AG09319 (cell line): ENCODE data around the gene RPA4.

Experiments used
- DNase-seq: peaks from one replicate; pipeline ENCODE4 v3.0.0-alpha.2; 2010; ENCODE audit warnings: low read depth; ENCODE audit errors: extremely low read depth
- TF ChIP-seq, protein P1 (sequence below): IDR thresholded peaks from 2 replicates; pipeline ENCODE4 v1.5.1; 2011; ENCODE audit warnings: low read depth, mild to moderate bottlenecking, inconsistent platforms, low read length, moderate library complexity

RPA4 gene

DNA sequence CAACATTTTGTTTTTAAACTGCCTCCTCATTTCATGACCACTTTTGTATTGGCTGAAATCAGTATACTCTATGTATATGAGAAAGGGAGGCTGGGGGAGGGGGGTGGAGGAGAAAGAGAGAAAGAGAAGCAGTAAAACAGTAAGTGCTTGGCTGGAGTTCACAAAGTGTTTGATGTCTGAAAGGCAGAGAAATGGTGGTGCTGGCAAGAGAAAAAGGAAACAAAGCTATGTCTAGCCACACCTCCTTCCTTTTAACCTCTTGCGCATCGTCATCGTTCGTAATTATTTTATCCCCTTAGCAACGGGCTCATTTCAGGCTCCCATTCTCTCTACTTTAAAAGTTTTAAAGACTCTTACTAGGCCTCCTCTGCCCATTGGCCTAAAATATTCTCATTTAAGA lies 25.6 kb downstream of the RPA4 start:
- TF ChIP-seq, protein P1, sequence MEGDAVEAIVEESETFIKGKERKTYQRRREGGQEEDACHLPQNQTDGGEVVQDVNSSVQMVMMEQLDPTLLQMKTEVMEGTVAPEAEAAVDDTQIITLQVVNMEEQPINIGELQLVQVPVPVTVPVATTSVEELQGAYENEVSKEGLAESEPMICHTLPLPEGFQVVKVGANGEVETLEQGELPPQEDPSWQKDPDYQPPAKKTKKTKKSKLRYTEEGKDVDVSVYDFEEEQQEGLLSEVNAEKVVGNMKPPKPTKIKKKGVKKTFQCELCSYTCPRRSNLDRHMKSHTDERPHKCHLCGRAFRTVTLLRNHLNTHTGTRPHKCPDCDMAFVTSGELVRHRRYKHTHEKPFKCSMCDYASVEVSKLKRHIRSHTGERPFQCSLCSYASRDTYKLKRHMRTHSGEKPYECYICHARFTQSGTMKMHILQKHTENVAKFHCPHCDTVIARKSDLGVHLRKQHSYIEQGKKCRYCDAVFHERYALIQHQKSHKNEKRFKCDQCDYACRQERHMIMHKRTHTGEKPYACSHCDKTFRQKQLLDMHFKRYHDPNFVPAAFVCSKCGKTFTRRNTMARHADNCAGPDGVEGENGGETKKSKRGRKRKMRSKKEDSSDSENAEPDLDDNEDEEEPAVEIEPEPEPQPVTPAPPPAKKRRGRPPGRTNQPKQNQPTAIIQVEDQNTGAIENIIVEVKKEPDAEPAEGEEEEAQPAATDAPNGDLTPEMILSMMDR = no peak
- no peak for DNase-seq

DNA sequence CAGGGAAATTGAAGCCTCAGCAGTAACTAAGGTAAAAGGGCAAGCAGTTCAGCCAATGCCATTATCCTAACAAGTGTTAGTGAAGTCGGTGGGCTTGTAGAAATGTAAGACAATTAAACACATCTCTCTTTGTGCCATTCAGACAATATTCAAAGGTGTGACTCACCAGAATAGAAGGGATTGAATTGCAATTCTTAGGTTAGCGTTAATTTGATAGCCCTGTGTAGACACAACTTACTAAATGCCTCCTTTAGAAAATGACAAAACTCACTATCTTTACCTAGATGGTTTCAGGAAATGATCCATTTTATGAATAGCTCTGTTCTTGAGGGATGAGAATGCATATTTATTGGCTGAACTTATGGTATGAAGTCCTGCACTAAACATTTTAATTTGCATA lies 35.2 kb downstream of the RPA4 start:
- TF ChIP-seq, protein P1 = no peak
- no peak for DNase-seq

DNA sequence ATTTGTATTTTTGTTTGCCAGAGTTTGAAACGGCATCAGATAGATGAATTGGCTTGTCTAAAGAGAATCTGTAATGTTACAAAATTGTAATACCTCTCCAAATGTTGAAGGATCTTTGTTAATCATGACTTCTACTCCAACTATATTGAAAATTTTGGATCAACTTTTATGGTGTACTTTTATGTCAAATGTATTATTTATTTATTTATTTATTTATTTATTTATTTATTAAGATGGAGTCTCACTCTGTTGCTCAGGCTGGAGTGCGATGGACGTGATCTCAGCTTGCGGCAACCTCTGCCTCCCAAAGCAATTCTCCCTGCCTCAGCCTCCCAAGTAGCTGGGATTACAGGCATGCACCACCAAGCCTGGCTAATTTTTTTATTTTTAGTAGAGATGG lies 36.0 kb downstream of the RPA4 start:
- TF ChIP-seq, protein P1 = no peak
- DNase-seq = no peak

DNA sequence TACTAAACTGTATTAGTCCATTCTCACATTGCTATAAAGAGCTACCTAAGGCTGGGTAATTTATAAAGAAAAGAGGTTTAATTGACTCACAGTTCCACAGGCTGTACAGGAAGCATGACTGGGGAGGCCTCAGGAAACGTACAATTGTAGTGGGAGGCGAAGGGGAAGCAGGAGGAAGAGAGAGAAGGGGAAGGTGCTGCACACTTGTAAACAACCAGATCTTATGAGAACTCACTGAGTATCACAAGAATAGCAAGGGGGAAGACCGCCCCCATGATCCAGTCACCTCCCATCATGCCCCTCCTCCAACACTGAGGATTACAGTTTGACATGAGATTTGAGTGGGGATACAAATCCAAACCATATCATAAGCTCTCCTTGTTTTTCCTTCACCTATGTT lies 40.9 kb downstream of the RPA4 start:
- TF ChIP-seq, protein P1 = no peak
- DNase-seq = no peak

DNA sequence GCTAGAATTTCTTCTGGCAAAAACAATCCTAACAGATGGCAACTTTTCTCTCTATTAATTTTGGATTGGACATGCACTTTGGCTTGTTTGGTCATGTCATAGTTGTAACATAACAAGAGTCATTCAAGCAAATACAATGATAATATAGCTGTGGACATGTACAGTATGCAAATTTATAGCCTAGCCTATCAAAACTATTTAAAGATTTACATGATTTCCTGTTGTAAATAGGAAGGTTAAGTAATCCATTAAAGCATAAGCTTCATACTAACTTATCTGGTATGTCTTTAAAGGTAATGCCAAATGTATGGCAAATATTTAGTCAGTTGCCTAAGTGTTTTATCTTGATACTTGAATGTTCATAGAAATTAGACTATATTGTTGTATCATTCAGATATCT lies 45.3 kb downstream of the RPA4 start:
- DNase-seq = no peak
- TF ChIP-seq, protein P1 = no peak
